Measurements from ENCODE around the gene TLR5. TPM values are rescaled to one million over a fixed set of nuclear protein-coding genes. Genes with fewer than 3 reads are reported as not detected.

TLR5 gene
- total RNA-seq, 6 experiments from 2014 or later, result 0.84 to 3.3 (median 2.5) TPM

- ATAC-seq, result no peak
- WGBS (ENCODE audit: insufficient coverage, low coverage, low lambda C conversion rate, missing lambda C conversion rate), result 59% methylated on average over 10 of the region's 10 CpGs
- H3K27me3 ChIP-seq, result no peaks in the 10 kb centered on the region
- H3K27ac ChIP-seq, result no peak overlapping the region
- no peaks in the 10 kb centered on the region for H3K9me3 ChIP-seq
- no peaks in the 10 kb centered on the region for H3K4me1 ChIP-seq
- TF ChIP-seq POLR2A (IDR thresholded peaks at IDR 0.05), result no peak
- no peak for TF ChIP-seq CTCF (IDR thresholded peaks at IDR 0.05)
- H3K4me3 ChIP-seq, result no peak overlapping the region
- no peaks in the 10 kb centered on the region for H3K36me3 ChIP-seq
- intact Hi-C loops (cut with DNase I), result loop anchor here in 1 of 2 donors (5.0 kb wide), 1 partner anchor 300 kb away; no protein-coding TSS in a partner anchor
- DNase-seq, result no peak
These were observed 55.5 kb downstream of the TLR5 start for GRCh38 chr1:223087291-223088255.

GRCh38 chr1:223084464-223084866 is 58.6 kb downstream of the TLR5 start:
- intact Hi-C loops (cut with DNase I), result loop anchor here in 1 of 2 donors (5.0 kb wide), 1 partner anchor 287 kb away; no protein-coding TSS in a partner anchor
- H3K9me3 ChIP-seq, result no peaks in the 10 kb centered on the region
- H3K27me3 ChIP-seq, result no peaks in the 10 kb centered on the region
- 79% methylated on average over 4 of the region's 8 CpGs for WGBS (ENCODE audit: insufficient coverage, low coverage, low lambda C conversion rate, missing lambda C conversion rate)
- H3K36me3 ChIP-seq, result no peaks in the 10 kb centered on the region
- no peak for TF ChIP-seq CTCF (IDR thresholded peaks at IDR 0.05)
- no peak overlapping the region for H3K27ac ChIP-seq
- DNase-seq (no peak), ATAC-seq (no peak)
- H3K4me3 ChIP-seq, result no peak overlapping the region
- H3K4me1 ChIP-seq, result peaks cover 0 to 3% (median 1%) of the 10 kb centered on the region in 4 donors

DNA sequence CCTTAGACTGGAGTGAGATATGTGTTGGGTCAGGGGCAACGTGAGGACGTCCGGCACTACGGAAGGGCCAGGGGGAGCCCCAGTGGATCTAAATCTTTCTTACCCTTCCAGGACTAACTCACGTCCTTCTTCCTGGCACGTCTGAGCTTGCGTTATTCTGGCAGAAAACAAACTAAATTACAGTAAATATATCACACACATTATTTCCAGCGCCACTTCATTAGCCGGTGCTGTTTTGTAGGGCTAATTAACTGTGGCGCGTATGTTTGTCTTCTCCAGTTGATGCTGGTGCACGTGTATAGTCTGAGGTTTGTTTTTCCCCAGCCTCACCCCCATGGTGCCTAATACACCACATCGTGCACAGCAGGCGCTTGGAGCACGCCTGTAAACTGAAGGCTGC is 59.2 kb downstream of the TLR5 start:
- TF ChIP-seq CTCF (IDR thresholded peaks at IDR 0.05) (no peak), POLR2A (IDR thresholded peaks at IDR 0.05) (no peak)
- no peak for DNase-seq
- Histone ChIP-seq H3K27me3 (no peaks in the 10 kb centered on the region), H3K4me1 (peaks cover 0 to 9% (median 5%) of the 10 kb centered on the region in 4 donors), H3K9me3 (no peaks in the 10 kb centered on the region), H3K4me3 (no peak overlapping the region), H3K36me3 (no peaks in the 10 kb centered on the region), H3K27ac (no peak overlapping the region)
- intact Hi-C loops (cut with DNase I), result loop anchor here in 1 of 2 donors (5.0 kb wide), 1 partner anchor 287 kb away; no protein-coding TSS in a partner anchor
- WGBS (ENCODE audit: insufficient coverage, low coverage, low lambda C conversion rate, missing lambda C conversion rate), result 82% methylated on average over 12 of the region's 15 CpGs
- ATAC-seq, result no peak

- no peaks in the 10 kb centered on the region for H3K27me3 ChIP-seq
- 70% methylated on average over 6 of the region's 8 CpGs for WGBS (ENCODE audit: insufficient coverage, low coverage, low lambda C conversion rate, missing lambda C conversion rate)
- H3K9me3 ChIP-seq, result no peaks in the 10 kb centered on the region
- H3K36me3 ChIP-seq, result no peaks in the 10 kb centered on the region
- H3K27ac ChIP-seq, result no peak overlapping the region
- H3K4me3 ChIP-seq, result no peak overlapping the region
- TF ChIP-seq POLR2A (IDR thresholded peaks at IDR 0.05) (no peak), CTCF (IDR thresholded peaks at IDR 0.05) (no peak)
- peaks cover 0 to 11% (median 5%) of the 10 kb centered on the region in 4 donors for H3K4me1 ChIP-seq
- DNase-seq, result no peak
- intact Hi-C loops (cut with DNase I), result loop anchor here in 1 of 2 donors (5.0 kb wide), 1 partner anchor 286 kb away; no protein-coding TSS in a partner anchor
- no peak for ATAC-seq
These were observed 60.1 kb downstream of the TLR5 start for GRCh38 chr1:223082914-223083313.
